ENCODE results near the gene PLA2G2A. TPM values are rescaled to one million over a fixed set of nuclear protein-coding genes. Genes with fewer than 3 reads are reported as not detected.
A peak's percentile ranks its signal among the peaks of the same experiment; 100 is the strongest.

Gene PLA2G2A
- total RNA-seq, 1 donor from 2014 or later = 3.7 TPM

DNA sequence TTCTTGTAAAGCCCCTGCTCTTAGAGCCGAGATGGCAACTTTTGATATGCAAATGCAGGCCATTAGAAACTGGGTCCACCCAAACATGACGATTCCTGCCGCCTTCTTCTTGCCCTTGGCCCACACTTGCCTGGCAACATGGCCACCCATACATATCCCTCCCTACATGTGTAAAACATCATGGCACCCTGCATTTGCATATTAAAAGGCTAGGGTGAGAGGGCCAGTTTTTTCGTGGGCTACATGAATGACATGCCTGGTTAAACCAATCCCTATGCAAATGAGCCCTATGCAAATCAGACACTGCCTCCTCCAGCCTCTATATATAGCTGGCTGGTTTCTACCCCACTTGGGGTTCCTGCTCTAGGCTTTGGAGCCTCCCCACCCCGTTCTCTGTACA is 18.8 kb downstream of the PLA2G2A start:
- no peaks in the 10 kb centered on the region for H3K36me3 Mint-ChIP-seq
- peaks cover 31% of the 10 kb centered on the region for H3K27me3 Mint-ChIP-seq (ENCODE audit: low read depth)
- peaks cover 5% of the 10 kb centered on the region for H3K4me1 Mint-ChIP-seq
- H3K4me3 Mint-ChIP-seq = no peak overlapping the region
- no peak for TF ChIP-seq CTCF (IDR thresholded peaks at IDR 0.05; ENCODE audit: unreplicated experiment)
- peaks cover 14% of the 10 kb centered on the region for H3K9me3 Mint-ChIP-seq
- DNase-seq (ENCODE audit: low spot score in 2 of 2, unreplicated experiment in 2 of 2) = no peak
- H3K27ac Mint-ChIP-seq = no peak overlapping the region

GRCh38 chr1:19957779-19958178 is 21.6 kb downstream of the PLA2G2A start:
- Mint-ChIP-seq H3K9me3 (peaks cover 14% of the 10 kb centered on the region), H3K4me1 (peaks cover 5% of the 10 kb centered on the region), H3K27ac (no peak overlapping the region), H3K27me3 (ENCODE audit: low read depth) (peaks cover 22% of the 10 kb centered on the region), H3K4me3 (no peak overlapping the region), H3K36me3 (no peaks in the 10 kb centered on the region)
- no peak for DNase-seq (ENCODE audit: low spot score in 2 of 2, unreplicated experiment in 2 of 2)
- TF ChIP-seq CTCF (IDR thresholded peaks at IDR 0.05; ENCODE audit: unreplicated experiment) = no peak

DNA sequence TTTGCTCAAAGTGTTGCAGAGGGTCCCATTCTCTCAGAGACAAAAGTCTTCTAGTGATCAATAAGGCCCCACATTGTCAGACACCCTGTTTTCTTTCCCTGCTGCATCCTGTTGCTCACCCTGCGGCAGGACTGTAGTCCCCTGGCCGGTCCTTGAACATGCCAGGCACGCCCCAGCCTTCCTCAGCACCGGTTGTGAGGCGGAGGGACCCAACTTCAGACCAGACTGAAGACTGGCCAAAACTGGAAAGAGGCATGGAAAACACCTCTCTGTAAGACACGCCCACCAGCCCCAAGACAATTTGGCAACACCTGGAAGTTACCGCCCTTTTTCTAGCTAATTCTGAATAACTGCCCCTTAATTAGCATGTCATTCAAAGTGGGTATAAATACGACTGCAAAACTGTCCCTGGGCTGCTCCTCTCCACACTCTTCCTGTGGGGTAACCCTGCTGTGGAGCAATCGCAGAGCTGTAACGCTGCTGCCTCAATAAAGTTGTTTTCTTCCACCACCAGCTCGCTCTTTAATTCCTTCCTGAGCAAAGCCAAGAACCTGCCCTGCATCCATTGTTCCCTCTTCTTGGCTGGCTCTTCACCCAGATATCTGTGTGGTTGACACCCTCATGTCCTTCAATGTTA is 23.8 kb downstream of the PLA2G2A start:
- TF ChIP-seq CTCF (IDR thresholded peaks at IDR 0.05; ENCODE audit: unreplicated experiment) = no peak
- Mint-ChIP-seq H3K4me1 (peaks cover 5% of the 10 kb centered on the region), H3K27me3 (ENCODE audit: low read depth) (peaks cover 16% of the 10 kb centered on the region), H3K36me3 (no peaks in the 10 kb centered on the region), H3K9me3 (peaks cover 14% of the 10 kb centered on the region), H3K4me3 (no peak overlapping the region), H3K27ac (no peak overlapping the region)
- DNase-seq (ENCODE audit: low spot score in 2 of 2, unreplicated experiment in 2 of 2) = no peak

DNA sequence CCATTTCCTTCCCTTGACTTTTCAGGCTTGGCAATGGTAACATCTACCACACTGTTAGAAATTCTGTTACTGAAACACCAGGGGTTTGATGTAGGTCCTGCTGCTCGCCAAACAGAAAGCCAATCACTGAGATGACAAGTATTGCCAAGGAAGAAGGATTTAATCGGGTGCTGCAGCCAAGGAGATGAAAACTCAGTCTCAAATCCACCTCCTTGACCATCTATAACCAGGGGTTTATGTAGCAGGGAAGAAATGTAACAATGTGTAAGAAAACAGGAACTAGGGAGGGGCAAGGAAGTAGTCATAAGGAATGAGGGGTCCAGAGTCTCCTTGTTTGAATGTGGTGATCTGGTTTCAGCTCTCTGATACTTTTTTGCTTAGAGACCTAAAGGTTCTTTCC is 25.4 kb downstream of the PLA2G2A start:
- Mint-ChIP-seq H3K4me1 (peaks cover 5% of the 10 kb centered on the region), H3K4me3 (no peak overlapping the region), H3K36me3 (no peaks in the 10 kb centered on the region), H3K27me3 (ENCODE audit: low read depth) (peaks cover 17% of the 10 kb centered on the region), H3K9me3 (peaks cover 14% of the 10 kb centered on the region), H3K27ac (no peak overlapping the region)
- TF ChIP-seq CTCF (IDR thresholded peaks at IDR 0.05; ENCODE audit: unreplicated experiment) = no peak
- DNase-seq (ENCODE audit: low spot score in 2 of 2, unreplicated experiment in 2 of 2) = no peak

- Mint-ChIP-seq H3K27me3 (ENCODE audit: low read depth) (peaks cover 7% of the 10 kb centered on the region), H3K9me3 (peaks cover 3% of the 10 kb centered on the region), H3K27ac (no peak overlapping the region), H3K36me3 (no peaks in the 10 kb centered on the region), H3K4me1 (peaks cover 21% of the 10 kb centered on the region), H3K4me3 (no peak overlapping the region)
- TF ChIP-seq CTCF (IDR thresholded peaks at IDR 0.05; ENCODE audit: unreplicated experiment) = no peak
- DNase-seq (ENCODE audit: low spot score in 2 of 2, unreplicated experiment in 2 of 2) = no peak
These were observed 30.4 kb downstream of the PLA2G2A start for GRCh38 chr1:19949016-19949415.

DNA sequence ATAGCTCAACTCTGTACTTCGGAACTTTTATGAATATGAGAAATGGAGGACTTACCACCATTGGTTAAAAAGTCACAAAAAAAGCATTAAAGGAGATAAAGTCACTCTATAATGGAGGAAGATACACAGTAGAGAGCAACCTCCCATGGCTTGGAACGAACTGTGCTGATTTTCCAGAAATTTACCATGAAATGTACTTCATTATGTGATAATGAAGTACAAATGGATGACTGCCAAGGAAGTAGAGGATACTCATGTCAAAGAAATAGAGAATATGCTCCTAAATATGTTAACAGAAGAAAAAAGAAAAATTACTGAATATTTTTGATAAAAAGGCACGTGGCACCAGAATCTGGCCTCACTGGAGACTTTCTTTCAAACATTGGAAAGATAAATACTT is 32.4 kb downstream of the PLA2G2A start:
- no peak overlapping the region for H3K4me3 Mint-ChIP-seq

More for the DNA sequence above, 32.4 kb downstream of the PLA2G2A start:
- Mint-ChIP-seq H3K4me1 (peaks cover 24% of the 10 kb centered on the region), H3K36me3 (no peaks in the 10 kb centered on the region), H3K27me3 (ENCODE audit: low read depth) (peaks cover 2% of the 10 kb centered on the region), H3K9me3 (peaks cover 4% of the 10 kb centered on the region), H3K27ac (peak overlapping the region; percentile 27)
- DNase-seq (ENCODE audit: low spot score in 2 of 2, unreplicated experiment in 2 of 2) = no peak
- TF ChIP-seq CTCF (IDR thresholded peaks at IDR 0.05; ENCODE audit: unreplicated experiment) = no peak

Measured in mesothelial cell of epicardium (in vitro differentiated cells).